Mesothelial cell of epicardium (in vitro differentiated cells): ENCODE data around the gene ZNF610. TPM values are rescaled to one million over a fixed set of nuclear protein-coding genes. Genes with fewer than 3 reads are reported as not detected.

Experiments used
- DNase-seq, 2 experiments: peaks; one replicate each; pipeline ENCODE4 v3.0.0; 2021; ENCODE audit warnings: low spot score in 2 of 2; ENCODE audit not compliant: unreplicated experiment in 2 of 2
- H3K27ac Mint-ChIP-seq: 2 replicates; pipeline ENCODE4 v1.8.0; 2021; ENCODE audit warnings: mixed read lengths
- H3K27me3 Mint-ChIP-seq: 2 replicates; pipeline ENCODE4 v1.8.0; 2021; ENCODE audit warnings: low read depth, mixed read lengths
- H3K36me3 Mint-ChIP-seq: 2 replicates; pipeline ENCODE4 v1.8.0; 2021; ENCODE audit warnings: mixed read lengths
- H3K4me1 Mint-ChIP-seq: 2 replicates; pipeline ENCODE4 v1.8.0; 2021; ENCODE audit warnings: mixed read lengths
- H3K4me3 Mint-ChIP-seq: 2 replicates; pipeline ENCODE4 v1.8.0; 2021; ENCODE audit warnings: mild to moderate bottlenecking, moderate library complexity, mixed read lengths
- H3K9me3 Mint-ChIP-seq: 2 replicates; pipeline ENCODE4 v1.8.0; 2021; ENCODE audit warnings: mixed read lengths
- CTCF ChIP-seq: fragments of 200-600 bp; sonication (generic); IDR thresholded peaks from one replicate; pipeline ENCODE4 v1.5.0; 2021; ENCODE audit warnings: antibody characterized with exemption; ENCODE audit not compliant: unreplicated experiment
- total RNA-seq: library from RNA; stranded (reverse); gene quantifications from 3 replicates; pipeline ENCODE4 v1.2.1, GENCODE V29; 2021

The ZNF610 gene
- total RNA-seq, 1 donor from 2014 or later = 16.0 TPM

- Mint-ChIP-seq H3K9me3 (peaks cover 72% of the 10 kb centered on the region), H3K27ac (no peak overlapping the region), H3K36me3 (peaks cover 30% of the 10 kb centered on the region), H3K4me3 (no peak overlapping the region), H3K27me3 (no peaks in the 10 kb centered on the region), H3K4me1 (no peaks in the 10 kb centered on the region)
- no peak for TF ChIP-seq CTCF
- no peak for DNase-seq
Measured at GRCh38 chr19:52410276-52410675, 74.2 kb downstream of the ZNF610 start.

GRCh38 chr19:52415711-52416110, 79.7 kb downstream of the ZNF610 start:
- TF ChIP-seq CTCF = no peak
- Mint-ChIP-seq H3K36me3 (peaks cover 2% of the 10 kb centered on the region), H3K27ac (no peak overlapping the region), H3K9me3 (peaks cover 80% of the 10 kb centered on the region), H3K4me1 (no peaks in the 10 kb centered on the region), H3K4me3 (no peak overlapping the region), H3K27me3 (no peaks in the 10 kb centered on the region)
- no peak for DNase-seq

Other genes with a start within 250 kb of the ZNF610 start
- 36.4 to 40.5 TPM (median 37.9 TPM) in 3 replicates for gene ZNF841, start 240.5 kb upstream of the ZNF610 start, total RNA-seq
- 19.1 to 21.7 TPM (median 19.8 TPM) in 3 replicates for gene ZNF616, start 196.3 kb upstream of the ZNF610 start, total RNA-seq
- 17.4 to 21.2 TPM (median 19.1 TPM) in 3 replicates for gene ZNF836, start 164.6 kb upstream of the ZNF610 start, total RNA-seq
- gene PPP2R1A, start 146.2 kb upstream of the ZNF610 start, total RNA-seq = 308 to 331 TPM (median 314 TPM) in 3 replicates
- gene ZNF766, start 66.7 kb upstream of the ZNF610 start, total RNA-seq = 26.2 to 28.8 TPM (median 26.9 TPM) in 3 replicates
- gene ZNF480, start 39.1 kb upstream of the ZNF610 start, total RNA-seq = 16.3 to 18.0 TPM (median 18.0 TPM) in 3 replicates
- 17.4 to 18.7 TPM (median 18.7 TPM) in 3 replicates for gene ZNF880, start 33.7 kb downstream of the ZNF610 start, total RNA-seq
- gene ZNF528, start 61.6 kb downstream of the ZNF610 start, total RNA-seq = 10.8 to 12.7 TPM (median 11.8 TPM) in 3 replicates
- not detected in 3 replicates for gene ZNF534, start 92.9 kb downstream of the ZNF610 start, total RNA-seq
- 0.34 to 0.69 TPM (median 0.56 TPM) in 3 replicates for gene ZNF578, start 117.3 kb downstream of the ZNF610 start, total RNA-seq
- gene ZNF808, start 191.4 kb downstream of the ZNF610 start, total RNA-seq = 35.8 to 37.5 TPM (median 36.7 TPM) in 3 replicates
- gene ZNF701, start 234.0 kb downstream of the ZNF610 start, total RNA-seq = 26.3 TPM in 3 replicates